Transverse colon (tissue), 4 donors: ENCODE data around the gene LCAT.

ENCODE experiments used
- CTCF ChIP-seq, 5 experiments: fragments of 200-600 bp in 3 of 5; fragments of 450-650 bp in 2 of 5; sonication (generic) in 3 of 5; IDR thresholded peaks; 1 replicate in 2 of 5; 2 replicates in 3 of 5; pipeline ENCODE4 v1.5.1; 2016 to 2017; ENCODE audit warnings: antibody characterized with exemption in 5 of 5, inconsistent platforms in 3 of 5, mild to moderate bottlenecking in 2 of 5, moderate library complexity in 1 of 5
- EP300 ChIP-seq: sonication (generic); formaldehyde crosslinking; IDR thresholded peaks from one replicate; pipeline ENCODE4 v1.6.1; 2017; ENCODE audit warnings: antibody characterized with exemption, low read depth
- POLR2A ChIP-seq: fragments of 450-650 bp; IDR thresholded peaks from one replicate; pipeline ENCODE4 v1.6.1; 2016; ENCODE audit warnings: antibody characterized with exemption, mild to moderate bottlenecking, moderate library complexity
- POLR2AphosphoS5 ChIP-seq, 3 donors: sonication (generic); formaldehyde crosslinking; IDR thresholded peaks; one replicate each; pipeline ENCODE4 v1.6.1; 2016; ENCODE audit warnings: antibody characterized with exemption in 3 of 3

- TF ChIP-seq CTCF (IDR thresholded peaks at IDR 0.05) (no peak), POLR2A (no peak), POLR2AphosphoS5 (IDR thresholded peaks at IDR 0.05) (no peak), EP300 (no peak)
Measured at GRCh38 chr16:67986949-67987348, 43.0 kb upstream of the LCAT start.
